ENCODE measurements around the gene ALPK1. TPM values are rescaled to one million over a fixed set of nuclear protein-coding genes. Genes with fewer than 3 reads are reported as not detected.

ALPK1 gene
- polyA plus RNA-seq, 5 donors: 11.2 to 26.7 (median 19.6) TPM

GRCh38 chr4:112322866-112323265 is 25.7 kb downstream of the ALPK1 start:
- no peak for DNase-seq

GRCh38 chr4:112325530-112325929 is 28.4 kb downstream of the ALPK1 start:
- no peak for DNase-seq

- DNase-seq: peak; percentile 31 to 58
These were observed 31.0 kb downstream of the ALPK1 start for GRCh38 chr4:112327965-112328733.

- no peak for DNase-seq
These were observed 31.6 kb downstream of the ALPK1 start for GRCh38 chr4:112328734-112329130.

- DNase-seq: no peak
These were observed 32.7 kb downstream of the ALPK1 start for GRCh38 chr4:112329672-112330375.

GRCh38 chr4:112330921-112331320 is 33.8 kb downstream of the ALPK1 start:
- DNase-seq: no peak

- DNase-seq: no peak
These were observed 35.2 kb downstream of the ALPK1 start for GRCh38 chr4:112332398-112332797.

GRCh38 chr4:112340023-112340422 is 42.9 kb downstream of the ALPK1 start:
- no peak for DNase-seq

- no peak for DNase-seq
These were observed 43.9 kb downstream of the ALPK1 start for GRCh38 chr4:112341033-112341432.

- peak in 1 of 2 donors; percentile 17 for DNase-seq
These were observed 46.3 kb downstream of the ALPK1 start for GRCh38 chr4:112343330-112344080.

- peak; percentile 83 to 84 for DNase-seq
These were observed 51.5 kb downstream of the ALPK1 start for GRCh38 chr4:112348488-112349158.

GRCh38 chr4:112352736-112353135 is 55.6 kb downstream of the ALPK1 start:
- DNase-seq: no peak

- DNase-seq: no peak
These were observed 58.5 kb downstream of the ALPK1 start for GRCh38 chr4:112355662-112356061.

- DNase-seq: no peak
These were observed 60.3 kb downstream of the ALPK1 start for GRCh38 chr4:112357453-112357852.

- no peak for DNase-seq
These were observed 60.7 kb downstream of the ALPK1 start for GRCh38 chr4:112357897-112358296.

- no peak for DNase-seq
These were observed 61.2 kb downstream of the ALPK1 start for GRCh38 chr4:112358415-112358814.

GRCh38 chr4:112358952-112359749 is 62.0 kb downstream of the ALPK1 start:
- DNase-seq: no peak

GRCh38 chr4:112361181-112361791 is 64.1 kb downstream of the ALPK1 start:
- DNase-seq: no peak

- DNase-seq: no peak
These were observed 73.3 kb downstream of the ALPK1 start for GRCh38 chr4:112370466-112370865.

GRCh38 chr4:112371361-112371760 is 74.2 kb downstream of the ALPK1 start:
- DNase-seq: no peak

- no peak for DNase-seq
These were observed 77.7 kb downstream of the ALPK1 start for GRCh38 chr4:112374850-112375249.

Measured in right lung (tissue), 5 donors.